IMR-90 (cell line): ENCODE results near the gene IAPP. TPM values are rescaled to one million over a fixed set of nuclear protein-coding genes. Genes with fewer than 3 reads are reported as not detected.

Source experiments
- ATAC-seq: fragments of 200-7000 bp; cut with Tn5 transposase; 2 replicates; pipeline ENCODE4 v1.9.1; 2020; ENCODE audit warnings: low read depth, mild to moderate bottlenecking, moderate library complexity
- BruUV-seq: library from RNA; stranded (reverse); fragments of 400-500 nt; replicated peaks from 2 replicates; lab custom pipeline; 2021; lab: Mats Ljungman, UMichigan
- CTCF ChIA-PET: fragments of 300-600 bp; formaldehyde crosslinking; extraction: SDS; loops from one replicate; lab custom pipeline; 2021; ENCODE audit warnings: antibody characterized with exemption; lab: Yijun Ruan, JAX
- POLR2A ChIA-PET: fragments of 300-600 bp; sonication (Branson Sonifier 250); formaldehyde crosslinking; loops from one replicate; lab custom pipeline; 2022; ENCODE audit warnings: antibody characterized with exemption; ENCODE audit not compliant: unreplicated experiment; lab: Charles Lee
- DNase-seq: peaks from one replicate; pipeline ENCODE4 v3.0.0; 2013
- H2AFZ ChIP-seq: replicated peaks from 2 replicates; pipeline ENCODE3; 2013; ENCODE audit warnings: low read length, mild to moderate bottlenecking; ENCODE audit not compliant: poor library complexity
- H2AK5ac ChIP-seq: 2 replicates; pipeline ENCODE4 v1.6.1; 2013; ENCODE audit warnings: low read depth, low read length, inconsistent platforms
- H2AK9ac ChIP-seq: replicated peaks from 2 replicates; pipeline ENCODE3; 2013; ENCODE audit warnings: mild to moderate bottlenecking, low read depth, low read length, moderate library complexity; ENCODE audit not compliant: poor library complexity
- H2BK120ac ChIP-seq: 2 replicates; pipeline ENCODE4 v1.6.1; 2013; ENCODE audit warnings: low read depth, low read length, inconsistent platforms
- H2BK15ac ChIP-seq: 3 replicates; pipeline ENCODE4 v1.6.1; 2013; ENCODE audit warnings: low read depth, low read length, inconsistent platforms
- H2BK20ac ChIP-seq: 2 replicates; pipeline ENCODE4 v1.6.1; 2013; ENCODE audit warnings: low read depth, mild to moderate bottlenecking, inconsistent platforms, low read length, moderate library complexity
- H2BK5ac ChIP-seq: 2 replicates; pipeline ENCODE4 v1.6.1; 2013; ENCODE audit warnings: mild to moderate bottlenecking, low read depth, low read length, inconsistent platforms; ENCODE audit not compliant: poor library complexity, severe bottlenecking
- H3K14ac ChIP-seq: replicated peaks from 2 replicates; pipeline ENCODE4 v1.6.1; 2013; ENCODE audit warnings: low read depth, low read length, inconsistent platforms
- H3K18ac ChIP-seq: 2 replicates; pipeline ENCODE4 v1.6.1; 2013; ENCODE audit warnings: low read depth, low read length, control low read depth
- H3K23ac ChIP-seq: 2 replicates; pipeline ENCODE4 v1.6.1; 2013; ENCODE audit warnings: low read depth, low read length, inconsistent platforms
- H3K27ac ChIP-seq: 2 replicates; pipeline ENCODE4 v1.5.1; 2013; ENCODE audit warnings: mild to moderate bottlenecking, control low read depth, low read length; ENCODE audit not compliant: insufficient read depth
- H3K27me3 ChIP-seq: 2 replicates; pipeline ENCODE4 v1.6.1; 2013; ENCODE audit warnings: low read length; ENCODE audit not compliant: control insufficient read depth, insufficient read depth
- H3K36me3 ChIP-seq: 2 replicates; pipeline ENCODE4 v1.6.1; 2013; ENCODE audit warnings: low read length, mixed read lengths; ENCODE audit not compliant: control insufficient read depth, insufficient read depth
- H3K4ac ChIP-seq: 2 replicates; pipeline ENCODE4 v1.6.1; 2013; ENCODE audit warnings: low read depth, low read length, inconsistent platforms
- H3K4me1 ChIP-seq: 2 replicates; pipeline ENCODE4 v1.6.1; 2013; ENCODE audit warnings: low read length, mixed read lengths; ENCODE audit not compliant: control insufficient read depth, insufficient read depth
- H3K4me2 ChIP-seq: 2 replicates; pipeline ENCODE4 v1.6.1; 2013; ENCODE audit warnings: low read depth, mild to moderate bottlenecking, control low read depth, low read length, moderate library complexity
- H3K4me3 ChIP-seq: 2 replicates; pipeline ENCODE4 v1.5.1; 2013; ENCODE audit warnings: low read depth, mild to moderate bottlenecking, control low read depth, low read length, moderate library complexity; ENCODE audit not compliant: insufficient read depth
- H3K56ac ChIP-seq: 2 replicates; pipeline ENCODE4 v1.6.1; 2013; ENCODE audit warnings: low read length, inconsistent platforms; ENCODE audit not compliant: insufficient read depth; ENCODE audit errors: extremely low read depth
- H3K79me1 ChIP-seq, 2 experiments: 2 replicates each; pipeline ENCODE4 v1.6.1; 2013; ENCODE audit warnings: low read length in 2 of 2, inconsistent platforms in 1 of 2, low read depth in 1 of 2
- H3K9ac ChIP-seq: 2 replicates; pipeline ENCODE4 v1.6.1; 2013; ENCODE audit warnings: low read depth, low read length, control low read depth
- H3K9me1 ChIP-seq: 2 replicates; pipeline ENCODE4 v1.6.1; 2013; ENCODE audit warnings: low read length, inconsistent platforms; ENCODE audit not compliant: insufficient read depth
- H3K9me3 ChIP-seq: 2 replicates; pipeline ENCODE4 v1.6.1; 2013; ENCODE audit warnings: low read length; ENCODE audit not compliant: control insufficient read depth, insufficient read depth
- H4K20me1 ChIP-seq: 2 replicates; pipeline ENCODE4 v1.6.1; 2013; ENCODE audit warnings: low read length, inconsistent platforms; ENCODE audit not compliant: insufficient read depth
- H4K5ac ChIP-seq: 2 replicates; pipeline ENCODE4 v1.6.1; 2013; ENCODE audit warnings: mild to moderate bottlenecking, low read depth, low read length, control low read depth
- H4K8ac ChIP-seq, 2 experiments: 2 replicates each; pipeline ENCODE4 v1.6.1; 2013; ENCODE audit warnings: low read depth in 2 of 2, low read length in 2 of 2, control low read depth in 1 of 2, inconsistent platforms in 1 of 2
- H4K91ac ChIP-seq: 2 replicates; pipeline ENCODE4 v1.6.1; 2013; ENCODE audit warnings: low read depth, low read length, inconsistent platforms; ENCODE audit not compliant: insufficient read depth
- BHLHE40 ChIP-seq: fragments of 150-350 bp; IDR thresholded peaks from 2 replicates; pipeline ENCODE4 v1.6.1; 2016; ENCODE audit warnings: mild to moderate bottlenecking, low read depth, low read length
- CEBPB ChIP-seq: IDR thresholded peaks from 2 replicates; pipeline ENCODE4 v1.6.1; 2012; ENCODE audit warnings: low read depth, low read length, improper control_type of control experiment
- CHD1 ChIP-seq: IDR thresholded peaks from 2 replicates; pipeline ENCODE4 v1.6.1; 2012; ENCODE audit warnings: low read depth, low read length, improper control_type of control experiment
- CTCF ChIP-seq: conservative IDR thresholded peaks from 2 replicates; pipeline ENCODE4 v1.5.1; 2012; ENCODE audit warnings: mild to moderate bottlenecking, low read depth, low read length, improper control_type of control experiment
- ELK1 ChIP-seq: fragments of 150-350 bp; IDR thresholded peaks from 2 replicates; pipeline ENCODE4 v1.6.1; 2016; ENCODE audit warnings: low read depth, mild to moderate bottlenecking, low read length, moderate library complexity, borderline replicate concordance
- FOS ChIP-seq: fragments of 150-350 bp; IDR thresholded peaks from 2 replicates; pipeline ENCODE4 v1.6.1; 2016; ENCODE audit warnings: low read depth, low read length
- MAFK ChIP-seq: IDR thresholded peaks from 2 replicates; pipeline ENCODE4 v1.6.1; 2012; ENCODE audit warnings: low read depth, low read length, improper control_type of control experiment
- MAZ ChIP-seq: IDR thresholded peaks from 2 replicates; pipeline ENCODE4 v1.6.1; 2012; ENCODE audit warnings: low read depth, mild to moderate bottlenecking, low read length, improper control_type of control experiment, moderate library complexity, borderline replicate concordance
- MXI1 ChIP-seq: IDR thresholded peaks from 2 replicates; pipeline ENCODE4 v1.6.1; 2012; ENCODE audit warnings: low read depth, mild to moderate bottlenecking, low read length, moderate library complexity, borderline replicate concordance
- NFE2L2 ChIP-seq: fragments of 150-350 bp; IDR thresholded peaks from 2 replicates; pipeline ENCODE4 v1.6.1; 2016; ENCODE audit warnings: low read depth, mild to moderate bottlenecking, low read length
- POLR2A ChIP-seq: IDR thresholded peaks from 2 replicates; pipeline ENCODE4 v1.6.1; 2012; ENCODE audit warnings: mild to moderate bottlenecking, low read depth, low read length
- RAD21 ChIP-seq: IDR thresholded peaks from 2 replicates; pipeline ENCODE4 v1.6.1; 2012; ENCODE audit warnings: low read length, improper control_type of control experiment
- RCOR1 ChIP-seq: IDR thresholded peaks from 2 replicates; pipeline ENCODE4 v1.6.1; 2012; ENCODE audit warnings: mild to moderate bottlenecking, low read length, improper control_type of control experiment; ENCODE audit not compliant: insufficient replicate concordance
- RFX5 ChIP-seq: IDR thresholded peaks from 2 replicates; pipeline ENCODE4 v1.8.0; 2012; ENCODE audit warnings: low read depth, mild to moderate bottlenecking, low read length, moderate library complexity
- SMC3 ChIP-seq: fragments of 150-350 bp; IDR thresholded peaks from 2 replicates; pipeline ENCODE4 v1.6.1; 2016; ENCODE audit warnings: low read depth, mild to moderate bottlenecking, antibody characterized with exemption, low read length, moderate library complexity
- USF2 ChIP-seq: fragments of 150-350 bp; IDR thresholded peaks from 2 replicates; pipeline ENCODE4 v1.6.1; 2017; ENCODE audit warnings: mild to moderate bottlenecking, antibody characterized with exemption, low read length, low read depth
- WGBS, 2 experiments: methylation state at CpG; one replicate each; pipeline versions ENCODE4 v1.1.5 to v1.1.7; 2013; ENCODE audit warnings: missing lambda C conversion rate in 2 of 2; ENCODE audit not compliant: insufficient read length in 1 of 2; ENCODE audit errors: extremely low coverage in 2 of 2; 5-methylcytosine and 5-hydroxymethylcytosine counted together
- dilution Hi-C: fragments of 300-500 bp; cut with HindIII; formaldehyde crosslinking; loops from one replicate; pipeline ENCODE4 v1.14.3; 2018; ENCODE audit warnings: low sequenced_read_pairs; ENCODE audit not compliant: unreplicated experiment
- in situ Hi-C: fragments of 300-500 bp; cut with MboI; formaldehyde crosslinking; loops from 3 replicates; pipeline ENCODE4 v1.14.3; 2019; ENCODE audit warnings: low sequenced_read_pairs, inconsistent platforms, mixed read lengths
- intact Hi-C: fragments of 100-400 bp; cut with micrococcal nuclease; formaldehyde crosslinking; loops from 2 replicates; pipeline ENCODE4 v1.10.0; 2022
- polyA plus RNA-seq, 3 experiments: library from polyadenylated mRNA; depleted of rRNA; stranded (reverse); fragments of >200 nt; gene quantifications; 2 replicates each; pipeline ENCODE4 v1.2.3, GENCODE V29; 2012; ENCODE audit warnings: low replicate concordance in 1 of 3
- total RNA-seq: library from RNA; depleted of rRNA; stranded (reverse); fragments of >200 nt; gene quantifications from 2 replicates; pipeline ENCODE4 v1.2.3, GENCODE V29; 2012

IAPP gene
- total and polyA plus RNA-seq, 2 of the 4 experiments (the other 2 are of a cell fraction), result not detected

GRCh38 chr12:21384261-21384660 lies 11.6 kb downstream of the IAPP start:
- Histone ChIP-seq H2AFZ (no peak overlapping the region), H3K4ac (no peak overlapping the region), H3K18ac (no peak overlapping the region), H2AK5ac (no peak overlapping the region), H3K56ac (no peak overlapping the region), H2BK120ac (no peak overlapping the region), H3K4me2 (no peak overlapping the region), H4K91ac (no peak overlapping the region), H3K9me1 (no peaks in the 10 kb centered on the region), H4K8ac (no peak overlapping the region), H3K4me3 (no peak overlapping the region), H4K20me1 (no peaks in the 10 kb centered on the region), H3K9me3 (no peaks in the 10 kb centered on the region), H3K14ac (no peak overlapping the region), H2BK15ac (no peak overlapping the region), H4K5ac (no peak overlapping the region), H2BK20ac (no peak overlapping the region), H3K27ac (no peak overlapping the region), H2BK5ac (no peak overlapping the region), H3K9ac (no peak overlapping the region), H2AK9ac (no peak overlapping the region), H3K79me1 (no peaks in the 10 kb centered on the region), H3K36me3 (no peaks in the 10 kb centered on the region), H3K23ac (no peak overlapping the region), H3K27me3 (no peaks in the 10 kb centered on the region), H3K4me1 (no peaks in the 10 kb centered on the region)
- no CpG with 5 or more reads among the region's 2 CpGs for WGBS, 2 experiments
- dilution Hi-C loops (no loop called here), intact Hi-C loops (no loop called here), in situ Hi-C loops (no loop called here)
- no peak for TF ChIP-seq POLR2A
- no peak for TF ChIP-seq MXI1
- no peak for TF ChIP-seq USF2
- TF ChIP-seq MAFK, result no peak
- no peak for TF ChIP-seq NFE2L2
- TF ChIP-seq RFX5, result no peak
- no peak for TF ChIP-seq CHD1
- no peak for TF ChIP-seq SMC3
- no peak for TF ChIP-seq CTCF
- no peak for TF ChIP-seq BHLHE40
- no peak for TF ChIP-seq RCOR1
- TF ChIP-seq CEBPB, result no peak
- TF ChIP-seq MAZ, result no peak
- no peak for TF ChIP-seq RAD21
- TF ChIP-seq FOS, result no peak
- TF ChIP-seq ELK1, result no peak
- ChIA-PET POLR2A (no interaction called here), CTCF (no interaction called here)
- no TSS peak for BruUV-seq
- DNase-seq (no peak), ATAC-seq (no peak)
